ENCODE data around the gene CST3.

CST3 gene

GRCh38 chr20:23649830-23650417 lies 12.2 kb upstream of the CST3 start:
- no peak for TF ChIP-seq ZFX (IDR thresholded peaks at IDR 0.05; ENCODE audit: borderline replicate concordance)
- no peak for TF ChIP-seq CTCF (IDR thresholded peaks at IDR 0.05)
- no peak overlapping the region for H3K27ac ChIP-seq

GRCh38 chr20:23649242-23649641 lies 11.5 kb upstream of the CST3 start:
- TF ChIP-seq ZFX (IDR thresholded peaks at IDR 0.05; ENCODE audit: borderline replicate concordance), result no peak
- no peak overlapping the region for H3K27ac ChIP-seq

- no peak overlapping the region for H3K27ac ChIP-seq
- TF ChIP-seq ZFX (IDR thresholded peaks at IDR 0.05; ENCODE audit: borderline replicate concordance) (no peak), CTCF (IDR thresholded peaks at IDR 0.05) (no peak)
Measured at GRCh38 chr20:23647346-23647745, 9.6 kb upstream of the CST3 start.

- no peak for TF ChIP-seq CTCF (IDR thresholded peaks at IDR 0.05)
- TF ChIP-seq ZFX (IDR thresholded peaks at IDR 0.05; ENCODE audit: borderline replicate concordance), result no peak
- no peak overlapping the region for H3K27ac ChIP-seq
Measured at GRCh38 chr20:23646106-23646873, 8.5 kb upstream of the CST3 start.

- TF ChIP-seq ZFX (IDR thresholded peaks at IDR 0.05; ENCODE audit: borderline replicate concordance) (no peak), CTCF (IDR thresholded peaks at IDR 0.05) (no peak)
- H3K27ac ChIP-seq, result no peak overlapping the region
Measured at GRCh38 chr20:23645575-23645974, 7.8 kb upstream of the CST3 start.

- H3K27ac ChIP-seq, result no peak overlapping the region
- no peak for TF ChIP-seq CTCF (IDR thresholded peaks at IDR 0.05)
- no peak for TF ChIP-seq ZFX (IDR thresholded peaks at IDR 0.05; ENCODE audit: borderline replicate concordance)
Measured at GRCh38 chr20:23644164-23644563, 6.4 kb upstream of the CST3 start.

GRCh38 chr20:23643659-23644058 lies 5.9 kb upstream of the CST3 start:
- TF ChIP-seq CTCF (IDR thresholded peaks at IDR 0.05), result no peak
- no peak for TF ChIP-seq ZFX (IDR thresholded peaks at IDR 0.05; ENCODE audit: borderline replicate concordance)
- H3K27ac ChIP-seq, result no peak overlapping the region

Measured in 22Rv1 (cell line).